Measurements from ENCODE around the gene CNOT3. TPM values are rescaled to one million over a fixed set of nuclear protein-coding genes. Genes with fewer than 3 reads are reported as not detected.

Gene CNOT3
- total RNA-seq, 1 experiment from 2014 or later: 91.2 TPM

GRCh38 chr19:54165222-54165621 is 27.7 kb downstream of the CNOT3 start:
- TF ChIP-seq CTCF (conservative IDR thresholded peaks at IDR 0.05): no peak
- Histone ChIP-seq H2BK12ac (ENCODE audit: insufficient read length, low read depth, low read length) (no peak overlapping the region), H3T11ph (ENCODE audit: low read length) (no peak overlapping the region)

More at GRCh38 chr19:54165222-54165621, 27.7 kb downstream of the CNOT3 start:
- Histone ChIP-seq H2BK20ac (ENCODE audit: low read depth, low read length, poor library complexity, severe bottlenecking) (no peak overlapping the region), H3K4ac (ENCODE audit: low read depth, low read length) (no peak overlapping the region), H3K18ac (ENCODE audit: insufficient read length, low read depth, low read length) (no peak overlapping the region), H3K4me2 (ENCODE audit: insufficient read depth, insufficient read length, low read length) (no peak overlapping the region), H4K5ac (ENCODE audit: insufficient read length, low read depth, low read length) (no peak overlapping the region), H3K23me2 (ENCODE audit: insufficient read length, low read depth, low read length, poor library complexity, severe bottlenecking) (peaks cover 12% of the 10 kb centered on the region), H2BK120ac (ENCODE audit: low read depth, low read length, poor library complexity, severe bottlenecking) (no peak overlapping the region), H3K79me1 (ENCODE audit: insufficient read depth, low read depth, low read length, poor library complexity, severe bottlenecking) (no peaks in the 10 kb centered on the region), H3K79me2 (ENCODE audit: insufficient read depth, low read length) (no peaks in the 10 kb centered on the region), H3K27me3 (ENCODE audit: insufficient read depth, low read length) (no peaks in the 10 kb centered on the region), H4K91ac (ENCODE audit: insufficient read length, low read depth, low read length) (no peak overlapping the region), H4K8ac (replicated peaks; ENCODE audit: insufficient read length, low read depth, low read length) (no peak overlapping the region), H3K23ac (ENCODE audit: insufficient read length, low read depth, low read length) (no peak overlapping the region), H3K27ac (ENCODE audit: insufficient read length, low read depth, low read length) (no peak overlapping the region), H3K9me3 (ENCODE audit: control insufficient read depth, low read depth, low read length) (no peaks in the 10 kb centered on the region), H3K14ac (ENCODE audit: insufficient read depth, low read length) (no peak overlapping the region), H2AK5ac (ENCODE audit: insufficient read length, low read length) (no peak overlapping the region), H3K9ac (ENCODE audit: extremely low read depth, insufficient read length, low read length) (no peak overlapping the region), H2AFZ (ENCODE audit: low read length) (no peak overlapping the region), H2BK15ac (ENCODE audit: low read depth, low read length) (no peak overlapping the region), H2BK5ac (ENCODE audit: insufficient read length, low read length) (no peak overlapping the region), H4K20me1 (ENCODE audit: control insufficient read depth, insufficient read depth, insufficient read length) (no peaks in the 10 kb centered on the region), H3K4me1 (ENCODE audit: insufficient read depth, low read length) (no peaks in the 10 kb centered on the region), H3K56ac (ENCODE audit: insufficient read length, low read depth, low read length) (no peak overlapping the region)
- no CpG with 5 or more reads among the region's 25 CpGs for WGBS (ENCODE audit: extremely low coverage, insufficient read length, low lambda C conversion rate)
- Mint-ChIP-seq H3K27me3 (ENCODE audit: low read depth) (peaks cover 39% of the 10 kb centered on the region), H3K9me3 (peaks cover 0 to 6% of the 10 kb centered on the region in 2 experiments; a peak in 2 of 5 replicates), H3K27ac (no peak overlapping the region), H3K36me3 (ENCODE audit: insufficient read depth in 1 of 3, low read depth in 3 of 3) (peaks cover 0 to 4% (median 3%) of the 10 kb centered on the region in 3 experiments; a peak in 3 of 7 replicates), H3K4me1 (peaks cover 30 to 43% of the 10 kb centered on the region in 2 experiments), H3K4me3 (no peak overlapping the region)
- no peak for DNase-seq

Measured in H9 (cell line).